Lung (tissue), 12 donors: ENCODE measurements around the gene MSMP. TPM values are rescaled to one million over a fixed set of nuclear protein-coding genes. Genes with fewer than 3 reads are reported as not detected.
A peak's percentile ranks its signal among the peaks of the same experiment; 100 is the strongest.

ENCODE experiments used
- ATAC-seq: fragments of 200-7000 bp; cut with Tn5 transposase; one replicate; pipeline ENCODE4 v1.9.1; 2020; ENCODE audit warnings: moderate number of reproducible peaks; ENCODE audit not compliant: insufficient read depth, low FRiP score
- DNase-seq, 3 donors: peaks; one replicate each; pipeline ENCODE4 v3.0.0-alpha.2; 2013 to 2017
- H3K27ac ChIP-seq, 2 donors: one replicate each; pipeline ENCODE4 v1.5.1; 2013; ENCODE audit warnings: mild to moderate bottlenecking in 2 of 2, moderate library complexity in 2 of 2, control low read depth in 1 of 2, inconsistent platforms in 1 of 2, low read depth in 1 of 2, low read length in 1 of 2
- H3K27me3 ChIP-seq, 3 donors: one replicate each; pipeline ENCODE4 v1.5.1; 2013; ENCODE audit warnings: low read length in 2 of 3; ENCODE audit not compliant: control insufficient read depth in 3 of 3, insufficient read depth in 3 of 3
- H3K36me3 ChIP-seq, 4 donors: one replicate each; pipeline ENCODE4 v1.5.1; 2013; ENCODE audit warnings: low read length in 4 of 4, mild to moderate bottlenecking in 1 of 4, moderate library complexity in 1 of 4; ENCODE audit not compliant: control insufficient read depth in 4 of 4, insufficient read depth in 4 of 4
- H3K4me1 ChIP-seq, 5 donors: one replicate each; pipeline ENCODE4 v1.5.1; 2013; ENCODE audit warnings: low read length in 5 of 5, mild to moderate bottlenecking in 2 of 5, moderate library complexity in 1 of 5; ENCODE audit not compliant: control insufficient read depth in 5 of 5, insufficient read depth in 5 of 5
- H3K4me3 ChIP-seq: one replicate; pipeline ENCODE4 v1.5.1; 2013; ENCODE audit warnings: mild to moderate bottlenecking, control low read depth, moderate library complexity
- H3K9ac ChIP-seq, 2 donors: one replicate each; pipeline ENCODE4 v1.5.1; 2013; ENCODE audit warnings: low read length in 2 of 2, control low read depth in 1 of 2; ENCODE audit not compliant: insufficient read depth in 1 of 2
- H3K9me3 ChIP-seq, 4 donors: one replicate each; pipeline ENCODE4 v1.5.1; 2013; ENCODE audit warnings: low read length in 3 of 4, mild to moderate bottlenecking in 1 of 4, moderate library complexity in 1 of 4; ENCODE audit not compliant: control insufficient read depth in 4 of 4, insufficient read depth in 3 of 4
- CTCF ChIP-seq: IDR thresholded peaks from 2 replicates; pipeline ENCODE4 v1.5.1; 2012; ENCODE audit warnings: mild to moderate bottlenecking; ENCODE audit errors: control extremely low read depth, extremely low read depth
- WGBS, 2 donors: extraction: QIAGEN DNeasy Blood & Tissue Kit; methylation state at CpG; one replicate each; pipeline ENCODE4 v1.1.7; 2013; 5-methylcytosine and 5-hydroxymethylcytosine counted together
- polyA plus RNA-seq, 2 donors: library from polyadenylated mRNA; stranded (reverse); fragments of 200-250 nt; gene quantifications; one replicate each; pipeline ENCODE4 v1.2.1, GENCODE V29; 2013
- total RNA-seq, 2 donors: library from RNA; depleted of rRNA in 1 of 2; stranded (reverse); fragments of >200 nt in 1 of 2; gene quantifications; one replicate each; pipeline ENCODE4 v1.2.1, GENCODE V29; 2014 to 2021
- donor health status: control.
- donor health status: control.
- donor health status: Bipolar disorder and iron deficiency.
- donor health status: healthy.
- donor health status: DM: yes; HTN: yes; CAD: no.

Gene MSMP
- total and polyA plus RNA-seq, 4 donors, result 0.62 to 1.6 (median 1.2) TPM; not detected in 1

DNA sequence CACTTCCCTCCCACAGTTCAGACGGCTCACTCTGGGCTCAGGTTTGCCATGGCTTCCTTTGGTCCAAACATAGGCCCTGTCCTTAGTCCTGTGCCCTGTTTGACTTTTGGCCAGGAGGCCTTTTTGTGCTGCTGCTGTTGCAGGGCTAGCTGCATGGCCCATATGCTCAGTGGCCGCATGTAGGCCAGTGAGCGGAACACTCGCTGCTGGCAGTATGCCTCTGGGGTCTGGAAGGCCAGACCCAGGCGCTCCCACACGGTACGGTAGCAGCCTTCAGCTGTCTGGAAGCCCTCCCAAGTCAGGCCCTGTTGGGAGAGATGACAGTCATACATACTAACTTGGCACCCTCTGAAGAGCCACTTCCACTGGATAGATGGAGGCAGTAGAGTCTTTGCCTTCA is 16.9 kb downstream of the MSMP start:
- peaks cover 0 to 16% (median 4%) of the 10 kb centered on the region in 5 donors for H3K4me1 ChIP-seq
- DNase-seq (no peak), ATAC-seq (no peak)
- H3K9ac ChIP-seq, result no peak overlapping the region
- H3K4me3 ChIP-seq, result no peak overlapping the region
- H3K27me3 ChIP-seq, result no peaks in the 10 kb centered on the region
- 84 to 85% methylated on average over 7 of the region's 7 CpGs for WGBS, 2 donors
- H3K9me3 ChIP-seq, result no peaks in the 10 kb centered on the region
- no peak overlapping the region for H3K27ac ChIP-seq
- TF ChIP-seq CTCF, result no peak
- H3K36me3 ChIP-seq, result peaks cover 28 to 63% (median 52%) of the 10 kb centered on the region in 4 donors

- H3K27me3 ChIP-seq, result no peaks in the 10 kb centered on the region
- peaks cover 28 to 55% (median 46%) of the 10 kb centered on the region in 4 donors for H3K36me3 ChIP-seq
- ATAC-seq (no peak), DNase-seq (peak; percentile 75 to 78 (median 78))
- H3K4me3 ChIP-seq, result no peak overlapping the region
- H3K27ac ChIP-seq, result peak overlapping the region in 1 of 2 donors; percentile 33
- peak; percentile 66 for TF ChIP-seq CTCF
- no peaks in the 10 kb centered on the region for H3K9me3 ChIP-seq
- H3K4me1 ChIP-seq, result peaks cover 0 to 19% (median 4%) of the 10 kb centered on the region in 5 donors
- no peak overlapping the region for H3K9ac ChIP-seq
- WGBS, 2 donors, result 37 to 46% methylated on average over 5 of the region's 5 CpGs
Measured at GRCh38 chr9:35736201-35736633, 17.9 kb downstream of the MSMP start.

GRCh38 chr9:35734096-35734495 is 20.0 kb downstream of the MSMP start:
- DNase-seq (no peak), ATAC-seq (no peak)
- no peak for TF ChIP-seq CTCF
- 94 to 96% methylated on average over 3 of the region's 3 CpGs for WGBS, 2 donors
- no peak overlapping the region for H3K27ac ChIP-seq
- no peak overlapping the region for H3K9ac ChIP-seq
- H3K4me1 ChIP-seq, result peaks cover 6 to 40% (median 13%) of the 10 kb centered on the region in 5 donors
- H3K36me3 ChIP-seq, result peaks cover 19 to 34% (median 29%) of the 10 kb centered on the region in 4 donors
- no peaks in the 10 kb centered on the region for H3K9me3 ChIP-seq
- no peaks in the 10 kb centered on the region for H3K27me3 ChIP-seq
- H3K4me3 ChIP-seq, result no peak overlapping the region
